ENCODE data around the gene LMO3. TPM values are rescaled to one million over a fixed set of nuclear protein-coding genes. Genes with fewer than 3 reads are reported as not detected.

The LMO3 gene
- total RNA-seq, 4 donors from 2014 or later = 49.1 to 174 (median 111) TPM

DNA sequence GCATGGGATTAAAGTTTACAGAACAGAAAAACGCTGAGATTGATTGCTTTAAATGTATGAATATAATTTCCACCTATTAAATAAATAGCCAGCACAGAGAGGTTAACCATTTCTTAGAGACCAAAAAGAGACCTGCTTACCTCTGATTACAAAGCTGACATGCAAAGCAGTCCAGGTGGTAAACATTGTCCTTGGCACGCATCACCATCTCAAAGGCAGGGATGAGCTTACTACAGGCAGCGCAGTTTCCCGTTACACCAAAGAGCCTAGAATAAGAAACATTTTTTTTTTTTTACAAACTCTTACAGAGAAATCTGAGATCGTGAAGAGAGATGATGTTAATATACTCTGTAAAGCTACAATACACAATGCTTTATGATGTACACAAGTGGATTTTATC, 45.7 kb downstream of the LMO3 start:
- H3K4me3 ChIP-seq = no peak overlapping the region
- no peak for ATAC-seq
- H3K27ac ChIP-seq = no peak overlapping the region
- 63 to 72% methylated on average over 5 of the region's 5 CpGs for WGBS, 2 donors (ENCODE audit: low coverage in 1 of 2)
- no peaks in the 10 kb centered on the region for H3K9me3 ChIP-seq
- H3K36me3 ChIP-seq = no peaks in the 10 kb centered on the region
- peaks cover 0 to 5% (median 0%) of the 10 kb centered on the region in 3 donors for H3K4me1 ChIP-seq
- TF ChIP-seq EP300 (IDR thresholded peaks at IDR 0.05) (no peak), POLR2AphosphoS5 (IDR thresholded peaks at IDR 0.05) (no peak), POLR2A (IDR thresholded peaks at IDR 0.05) (no peak)
- TF ChIP-seq, protein P1, sequence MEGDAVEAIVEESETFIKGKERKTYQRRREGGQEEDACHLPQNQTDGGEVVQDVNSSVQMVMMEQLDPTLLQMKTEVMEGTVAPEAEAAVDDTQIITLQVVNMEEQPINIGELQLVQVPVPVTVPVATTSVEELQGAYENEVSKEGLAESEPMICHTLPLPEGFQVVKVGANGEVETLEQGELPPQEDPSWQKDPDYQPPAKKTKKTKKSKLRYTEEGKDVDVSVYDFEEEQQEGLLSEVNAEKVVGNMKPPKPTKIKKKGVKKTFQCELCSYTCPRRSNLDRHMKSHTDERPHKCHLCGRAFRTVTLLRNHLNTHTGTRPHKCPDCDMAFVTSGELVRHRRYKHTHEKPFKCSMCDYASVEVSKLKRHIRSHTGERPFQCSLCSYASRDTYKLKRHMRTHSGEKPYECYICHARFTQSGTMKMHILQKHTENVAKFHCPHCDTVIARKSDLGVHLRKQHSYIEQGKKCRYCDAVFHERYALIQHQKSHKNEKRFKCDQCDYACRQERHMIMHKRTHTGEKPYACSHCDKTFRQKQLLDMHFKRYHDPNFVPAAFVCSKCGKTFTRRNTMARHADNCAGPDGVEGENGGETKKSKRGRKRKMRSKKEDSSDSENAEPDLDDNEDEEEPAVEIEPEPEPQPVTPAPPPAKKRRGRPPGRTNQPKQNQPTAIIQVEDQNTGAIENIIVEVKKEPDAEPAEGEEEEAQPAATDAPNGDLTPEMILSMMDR (IDR thresholded peaks at IDR 0.05) = no peak
- no peaks in the 10 kb centered on the region for H3K27me3 ChIP-seq

DNA sequence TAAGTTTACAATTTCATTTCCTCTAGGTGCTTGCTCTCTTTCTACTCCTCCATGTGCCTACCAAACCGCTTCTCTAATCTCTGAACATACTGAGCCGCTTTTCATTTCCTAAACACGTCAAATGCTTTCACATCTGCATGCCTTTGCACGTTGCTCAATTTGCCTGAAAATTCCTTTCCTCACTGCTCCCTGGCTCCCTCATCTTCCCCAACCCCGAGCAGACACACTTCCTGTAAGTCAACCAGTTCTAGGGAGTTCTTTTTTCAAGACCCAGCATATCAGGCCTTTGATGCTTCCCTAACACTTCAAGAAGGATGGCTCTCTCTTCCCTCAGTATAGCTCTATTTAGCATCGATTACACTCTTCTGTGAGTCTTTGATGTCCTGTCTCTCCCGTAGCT, 50.3 kb downstream of the LMO3 start:
- no peak for ATAC-seq
- H3K9me3 ChIP-seq = no peaks in the 10 kb centered on the region
- no peak overlapping the region for H3K27ac ChIP-seq
- H3K27me3 ChIP-seq = no peaks in the 10 kb centered on the region
- H3K4me1 ChIP-seq = no peaks in the 10 kb centered on the region
- 31 to 59% methylated on average over 7 of the region's 7 CpGs for WGBS, 2 donors (ENCODE audit: low coverage in 1 of 2)
- TF ChIP-seq, protein P1 (IDR thresholded peaks at IDR 0.05) = no peak
- no peak for TF ChIP-seq EP300 (IDR thresholded peaks at IDR 0.05)
- H3K4me3 ChIP-seq = no peak overlapping the region
- no peaks in the 10 kb centered on the region for H3K36me3 ChIP-seq

DNA sequence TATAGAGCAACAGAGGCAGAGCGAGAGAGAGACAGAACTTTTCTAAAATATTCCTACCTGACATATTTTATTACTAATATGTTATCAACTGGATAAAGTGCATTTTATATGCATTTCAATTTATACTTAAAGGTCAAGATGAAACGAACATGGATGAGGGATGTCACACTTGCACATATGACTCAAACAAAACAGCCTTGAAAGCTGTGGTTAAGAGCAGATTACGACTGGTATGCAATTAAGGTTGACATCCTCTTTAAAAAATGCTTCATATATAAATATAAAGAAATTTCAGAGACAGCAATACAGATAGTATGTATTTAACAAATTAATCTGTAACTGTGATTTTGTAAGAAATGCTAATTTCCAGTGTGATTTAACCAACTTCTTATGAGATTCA, 52.5 kb downstream of the LMO3 start:
- WGBS, 2 donors (ENCODE audit: low coverage in 1 of 2) = 68 to 69% methylated on average over 3 of the region's 3 CpGs
- TF ChIP-seq POLR2AphosphoS5 (IDR thresholded peaks at IDR 0.05) (no peak), POLR2A (IDR thresholded peaks at IDR 0.05) (no peak), EP300 (IDR thresholded peaks at IDR 0.05) (no peak)
- TF ChIP-seq, protein P1 (IDR thresholded peaks at IDR 0.05) = no peak

DNA sequence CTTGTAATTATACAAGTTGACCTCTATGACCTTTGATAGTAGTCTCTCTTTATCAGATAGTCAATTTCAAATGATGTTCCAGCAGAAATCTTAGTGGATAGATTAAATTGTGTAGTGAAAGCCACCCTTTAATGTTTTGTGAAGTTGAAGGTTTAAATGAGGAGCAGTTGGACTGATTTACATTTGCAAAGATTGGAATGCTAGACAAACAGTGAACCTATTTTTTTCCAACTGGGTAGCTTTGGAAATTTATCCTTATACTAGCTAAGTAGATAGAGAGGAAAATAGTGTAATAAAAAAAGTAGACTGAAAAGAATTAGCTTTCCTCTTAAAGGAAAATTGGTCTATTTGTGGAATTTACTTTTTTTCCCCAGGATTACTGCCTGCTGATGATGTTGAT, 53.7 kb downstream of the LMO3 start:
- Histone ChIP-seq H3K27me3 (no peaks in the 10 kb centered on the region), H3K9me3 (no peaks in the 10 kb centered on the region)
- ATAC-seq = no peak

More for the DNA sequence above, 52.5 kb downstream of the LMO3 start:
- ATAC-seq = no peak
- Histone ChIP-seq H3K27me3 (no peaks in the 10 kb centered on the region), H3K27ac (no peak overlapping the region), H3K4me3 (no peak overlapping the region), H3K9me3 (no peaks in the 10 kb centered on the region), H3K4me1 (no peaks in the 10 kb centered on the region), H3K36me3 (no peaks in the 10 kb centered on the region)

DNA sequence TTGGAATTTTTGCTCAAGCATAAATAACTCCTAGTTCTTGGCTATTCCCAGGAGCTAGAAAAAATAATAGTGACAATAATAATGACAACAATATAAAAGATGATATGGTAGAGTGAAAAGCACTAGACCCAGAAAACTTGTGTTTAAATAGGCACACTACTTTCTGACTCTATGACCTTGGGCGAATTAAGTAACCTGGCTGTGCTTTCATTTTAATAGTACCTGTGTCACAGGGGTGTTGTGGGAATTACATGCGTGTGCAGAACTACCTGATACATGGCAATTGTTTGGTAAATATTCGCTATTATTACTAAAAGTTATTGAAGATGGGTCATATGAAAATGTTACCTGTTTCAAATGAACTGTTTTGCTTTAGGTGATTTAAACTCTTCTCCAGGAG, 60.1 kb downstream of the LMO3 start:
- WGBS, 2 donors (ENCODE audit: low coverage in 1 of 2) = 89 to 90% methylated on average over 3 of the region's 3 CpGs
- Histone ChIP-seq H3K9me3 (no peaks in the 10 kb centered on the region), H3K27me3 (no peaks in the 10 kb centered on the region), H3K4me3 (no peak overlapping the region), H3K4me1 (no peaks in the 10 kb centered on the region), H3K27ac (no peak overlapping the region), H3K36me3 (no peaks in the 10 kb centered on the region)
- TF ChIP-seq, protein P1 (IDR thresholded peaks at IDR 0.05) = no peak
- no peak for TF ChIP-seq POLR2AphosphoS5 (IDR thresholded peaks at IDR 0.05)
- TF ChIP-seq EP300 (IDR thresholded peaks at IDR 0.05) = no peak
- no peak for TF ChIP-seq POLR2A (IDR thresholded peaks at IDR 0.05)
- no peak for ATAC-seq

More for the DNA sequence above, 53.7 kb downstream of the LMO3 start:
- Histone ChIP-seq H3K4me1 (no peaks in the 10 kb centered on the region), H3K4me3 (no peak overlapping the region), H3K27ac (no peak overlapping the region), H3K36me3 (no peaks in the 10 kb centered on the region)
- TF ChIP-seq, protein P1 (IDR thresholded peaks at IDR 0.05) = no peak
- no peak for TF ChIP-seq POLR2A (IDR thresholded peaks at IDR 0.05)
- no peak for TF ChIP-seq POLR2AphosphoS5 (IDR thresholded peaks at IDR 0.05)
- TF ChIP-seq EP300 (IDR thresholded peaks at IDR 0.05) = no peak
